GM23338 (cell line): ENCODE measurements around the gene SH3RF3. TPM values are rescaled to one million over a fixed set of nuclear protein-coding genes. Genes with fewer than 3 reads are reported as not detected.

Source experiments
- EZH2phosphoT487 ChIP-seq: fragments of 200-600 bp; sonication (generic); IDR thresholded peaks from one replicate; pipeline ENCODE4 v1.8.1; 2018; ENCODE audit warnings: antibody characterized with exemption; ENCODE audit not compliant: unreplicated experiment
- JUNB ChIP-seq: IDR thresholded peaks from one replicate; pipeline ENCODE4 v1.6.1; 2016; ENCODE audit warnings: antibody characterized with exemption; ENCODE audit not compliant: unreplicated experiment
- REST ChIP-seq: IDR thresholded peaks from one replicate; pipeline ENCODE4 v1.6.1; 2018; ENCODE audit warnings: antibody characterized with exemption; ENCODE audit not compliant: unreplicated experiment
- STAT1 ChIP-seq: IDR thresholded peaks from one replicate; pipeline ENCODE4 v1.6.1; 2016; ENCODE audit warnings: antibody characterized with exemption; ENCODE audit not compliant: unreplicated experiment
- ZNF114 ChIP-seq: fragments of 250-450 bp; sonication (Bioruptor Pico); IDR thresholded peaks from 2 replicates; pipeline ENCODE4 v1.5.0; 2020; ENCODE audit warnings: mild to moderate bottlenecking, moderate library complexity
- ZNF331 ChIP-seq: fragments of 250-450 bp; sonication (Bioruptor Pico); IDR thresholded peaks from 2 replicates; pipeline ENCODE4 v1.5.0; 2020; ENCODE audit warnings: low read depth, mild to moderate bottlenecking, moderate library complexity
- ZNF462 ChIP-seq: fragments of 250-450 bp; sonication (Bioruptor Pico); IDR thresholded peaks from 2 replicates; pipeline ENCODE4 v1.5.0; 2020; ENCODE audit warnings: mild to moderate bottlenecking, moderate library complexity
- polyA plus RNA-seq: library from polyadenylated mRNA; unstranded; fragments of >200 nt; fragmentation: Nextera tagmentation; extraction: Ambion mirVana; gene quantifications from 2 replicates; pipeline ENCODE4 v1.2.1, GENCODE V29; 2016
- total RNA-seq: library from RNA; depleted of rRNA; stranded (reverse); fragments of >200 nt; shearing (Covaris generic); gene quantifications from 2 replicates; pipeline ENCODE4 v1.2.3, GENCODE V29; 2014

The SH3RF3 gene
- total and polyA plus RNA-seq, 2 experiments from 2014 or later = 0.11 to 0.63 TPM

- TF ChIP-seq ZNF462 (CRISPR knock-in tag) (no peak), ZNF114 (no peak), REST (no peak), EZH2phosphoT487 (no peak), ZNF331 (no peak), JUNB (no peak), STAT1 (no peak)
These were observed 240.7 kb downstream of the SH3RF3 start (continued) for GRCh38 chr2:109369671-109370191.
